CD8-positive, alpha-beta memory T cell (primary cell): Measurements from ENCODE around the gene EIF2AK3. TPM values are rescaled to one million over a fixed set of nuclear protein-coding genes. Genes with fewer than 3 reads are reported as not detected.
"Not testable (repeated sequence)": the region's sequence is repeated elsewhere in the genome, so short reads cannot be mapped to it uniquely, and the experiment has no call there.

ENCODE experiments used
- CTCF ChIA-PET: fragments of 350-600 bp; sonication (Branson Sonifier 250); formaldehyde crosslinking; loops from one replicate; lab custom pipeline; 2021; ENCODE audit warnings: antibody characterized with exemption; lab: Charles Lee
- POLR2A ChIA-PET: fragments of 350-600 bp; sonication (Branson Sonifier 250); formaldehyde crosslinking; loops from one replicate; lab custom pipeline; 2021; ENCODE audit warnings: antibody characterized with exemption; lab: Charles Lee
- DNase-seq, 5 donors: peaks; one replicate each; pipeline versions ENCODE4 v3.0.0 to v3.0.0-alpha.2; 2020 to 2022; ENCODE audit warnings: mixed read lengths in 1 of 5
- H3K27ac ChIP-seq: one replicate; pipeline ENCODE4 v1.7.0; 2013; ENCODE audit warnings: low read depth, mild to moderate bottlenecking, low read length, moderate library complexity
- H3K27me3 ChIP-seq: 2 replicates; pipeline ENCODE4 v1.7.0; 2013; ENCODE audit warnings: low read length, mild to moderate bottlenecking; ENCODE audit not compliant: insufficient read depth, poor library complexity, severe bottlenecking
- H3K36me3 ChIP-seq: 2 replicates; pipeline ENCODE4 v1.7.0; 2013; ENCODE audit warnings: mild to moderate bottlenecking, low read length, moderate library complexity; ENCODE audit not compliant: insufficient read depth
- H3K4me1 ChIP-seq: 2 replicates; pipeline ENCODE4 v1.7.0; 2013; ENCODE audit warnings: mild to moderate bottlenecking, low read length, moderate library complexity; ENCODE audit not compliant: insufficient read depth
- H3K4me3 ChIP-seq: 2 replicates; pipeline ENCODE4 v1.7.0; 2013; ENCODE audit warnings: mild to moderate bottlenecking, low read length
- H3K9me3 ChIP-seq: 2 replicates; pipeline ENCODE4 v1.7.0; 2013; ENCODE audit warnings: mild to moderate bottlenecking, low read length
- H3K27ac Mint-ChIP-seq, 8 donors: one replicate each; pipeline ENCODE4 v1.8.0; 2020 to 2021; ENCODE audit warnings: mixed read lengths in 8 of 8, mild to moderate bottlenecking in 6 of 8, inconsistent platforms in 3 of 8, moderate library complexity in 3 of 8
- H3K27me3 Mint-ChIP-seq, 2 donors: one replicate each; pipeline ENCODE4 v1.8.0; 2020 to 2021; ENCODE audit warnings: mixed read lengths in 2 of 2, mild to moderate bottlenecking in 1 of 2, moderate library complexity in 1 of 2
- H3K36me3 Mint-ChIP-seq, 3 donors: one replicate each; pipeline ENCODE4 v1.8.0; 2020 to 2021; ENCODE audit warnings: mixed read lengths in 3 of 3, inconsistent platforms in 1 of 3, mild to moderate bottlenecking in 1 of 3
- H3K4me1 Mint-ChIP-seq, 3 donors: one replicate each; pipeline ENCODE4 v1.8.0; 2020 to 2021; ENCODE audit warnings: mixed read lengths in 3 of 3, inconsistent platforms in 1 of 3, mild to moderate bottlenecking in 1 of 3
- H3K4me3 Mint-ChIP-seq, 7 donors: one replicate each; pipeline ENCODE4 v1.8.0; 2020 to 2021; ENCODE audit warnings: mixed read lengths in 7 of 7, mild to moderate bottlenecking in 6 of 7, moderate library complexity in 4 of 7, inconsistent platforms in 2 of 7
- H3K9me3 Mint-ChIP-seq, 5 donors: one replicate each; pipeline ENCODE4 v1.8.0; 2020 to 2022; ENCODE audit warnings: mixed read lengths in 5 of 5, mild to moderate bottlenecking in 3 of 5, moderate library complexity in 2 of 5, inconsistent platforms in 1 of 5
- polyA plus RNA-seq: library from polyadenylated mRNA; unstranded; fragments of 300-500 nt; fragmentation: Illumina TruSeq; gene quantifications from one replicate; pipeline ENCODE4 v1.2.3, GENCODE V29; 2021
- total RNA-seq, 2 experiments: library from RNA; stranded (reverse); gene quantifications; one replicate each; pipeline ENCODE4 v1.2.3, GENCODE V29; 2021

EIF2AK3 gene
- total and polyA plus RNA-seq, 3 experiments from 2014 or later = 10.2 to 15.0 (median 13.0) TPM

GRCh38 chr2:88632569-88632968, 5.3 kb upstream of the EIF2AK3 start:
- ChIA-PET POLR2A (interaction anchor here (0.5 kb wide), 1 partner anchor 57 kb away, joined by 4 read pairs; no protein-coding TSS in a partner anchor), CTCF (interaction anchor here (1.6 kb wide), 1 partner anchor 59 kb away, joined by 5 read pairs; the partner anchor contains the start of gene RPIA)
- H3K36me3 ChIP-seq = no peaks in the 10 kb centered on the region
- no peaks in the 10 kb centered on the region for H3K9me3 ChIP-seq
- H3K27me3 ChIP-seq = no peaks in the 10 kb centered on the region
- H3K4me3 Mint-ChIP-seq = no peak overlapping the region
- no peaks in the 10 kb centered on the region for H3K9me3 Mint-ChIP-seq
- DNase-seq = no peak
- no peak overlapping the region for H3K4me3 ChIP-seq
- no peak overlapping the region for H3K27ac ChIP-seq
- H3K27me3 Mint-ChIP-seq = no peaks in the 10 kb centered on the region
- H3K27ac Mint-ChIP-seq = no peak overlapping the region
- peaks cover 6 to 13% (median 12%) of the 10 kb centered on the region in 3 donors for H3K4me1 Mint-ChIP-seq
- no peaks in the 10 kb centered on the region for H3K36me3 Mint-ChIP-seq
- H3K4me1 ChIP-seq = peaks cover 10% of the 10 kb centered on the region

GRCh38 chr2:88628571-88628939, 1.3 kb upstream of the EIF2AK3 start:
- Histone ChIP-seq H3K4me3 (peak overlapping the region; percentile 97), H3K36me3 (no peaks in the 10 kb centered on the region), H3K27me3 (no peaks in the 10 kb centered on the region), H3K27ac (peak overlapping the region; percentile 98), H3K9me3 (no peaks in the 10 kb centered on the region), H3K4me1 (peaks cover 33% of the 10 kb centered on the region)
- DNase-seq = no peak
- Mint-ChIP-seq H3K4me3 (peak overlapping the region in 1 of 7 donors; percentile 61), H3K27ac (peak overlapping the region in 2 of 8 donors; percentile 54 to 90), H3K9me3 (no peaks in the 10 kb centered on the region), H3K4me1 (peaks cover 8 to 10% (median 9%) of the 10 kb centered on the region in 3 donors), H3K27me3 (no peaks in the 10 kb centered on the region), H3K36me3 (peaks cover 0 to 5% (median 0%) of the 10 kb centered on the region in 3 donors)
- ChIA-PET POLR2A (interaction anchor here (0.8 kb wide), 1 partner anchor 29 kb away, joined by 3 read pairs; no protein-coding TSS in a partner anchor), CTCF (interaction anchor here (1.4 to 1.7 kb wide), 3 partner anchors 41 to 63 kb away, joined by 5 to 7 read pairs (median 5); partner anchors contain the start of gene RPIA)

DNA sequence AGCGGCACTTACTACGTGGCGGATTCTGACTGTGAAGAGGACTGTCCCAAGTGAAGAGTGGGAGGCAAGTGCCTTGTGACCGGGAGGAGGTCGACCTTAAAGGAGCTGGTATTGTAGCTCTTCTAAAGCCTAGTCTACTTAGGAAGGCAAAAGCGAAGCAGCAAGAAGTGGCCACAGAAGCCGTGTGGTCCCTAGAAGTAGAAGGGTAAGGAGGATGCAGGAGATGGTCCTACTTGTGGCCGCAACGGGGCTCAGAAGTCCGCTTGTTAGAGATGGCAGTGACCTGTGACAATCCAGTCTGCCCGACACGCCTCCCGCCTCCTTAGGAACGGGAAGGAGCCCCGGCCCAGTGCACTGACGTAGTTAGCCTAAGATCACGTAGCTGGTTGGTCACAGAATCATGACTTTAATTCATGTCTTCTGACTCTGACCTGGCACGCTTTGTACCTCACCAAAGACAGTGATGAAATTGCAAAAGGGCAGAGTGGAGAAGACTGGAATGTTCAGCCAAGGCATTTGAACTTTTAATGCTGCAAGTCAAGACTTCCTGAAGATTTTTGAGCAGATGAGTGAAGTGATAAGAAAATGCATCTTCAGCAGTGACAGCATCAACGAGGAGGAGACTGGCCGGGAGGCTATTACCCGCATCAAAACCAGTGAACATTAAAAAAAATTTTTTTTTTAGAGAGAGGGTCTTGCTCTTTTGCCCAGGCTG, 749 bp upstream of the EIF2AK3 start:
- H3K36me3 Mint-ChIP-seq = peaks cover 0 to 5% (median 0%) of the 10 kb centered on the region in 3 donors
- ChIA-PET POLR2A (interaction anchor here (0.8 to 1.3 kb wide), 2 partner anchors 28 to 64 kb away, joined by 3 to 13 read pairs; partner anchors contain the start of gene RPIA), CTCF (interaction anchor here (1.4 to 1.7 kb wide), 3 partner anchors 42 to 64 kb away, joined by 5 to 7 read pairs (median 5); partner anchors contain the start of gene RPIA)
- H3K27ac Mint-ChIP-seq = no peak overlapping the region
- peak; percentile 73 to 88 (median 80) for DNase-seq
- H3K27me3 ChIP-seq = no peaks in the 10 kb centered on the region
- H3K4me3 Mint-ChIP-seq = no peak overlapping the region
- peak overlapping the region; percentile 98 for H3K27ac ChIP-seq
- peaks cover 8 to 10% (median 9%) of the 10 kb centered on the region in 3 donors for H3K4me1 Mint-ChIP-seq
- H3K4me1 ChIP-seq = peaks cover 33% of the 10 kb centered on the region
- H3K9me3 ChIP-seq = no peaks in the 10 kb centered on the region
- H3K36me3 ChIP-seq = no peaks in the 10 kb centered on the region
- no peaks in the 10 kb centered on the region for H3K27me3 Mint-ChIP-seq
- peak overlapping the region; percentile 97 for H3K4me3 ChIP-seq
- no peaks in the 10 kb centered on the region for H3K9me3 Mint-ChIP-seq

- H3K4me1 ChIP-seq = peaks cover 38% of the 10 kb centered on the region
- Mint-ChIP-seq H3K9me3 (no peaks in the 10 kb centered on the region), H3K27me3 (no peaks in the 10 kb centered on the region), H3K27ac (peak overlapping the region; percentile 85 to 97 (median 94)), H3K4me3 (peak overlapping the region in 6 of 7 donors; percentile 81 to 96 (median 94)), H3K4me1 (peaks cover 10 to 12% (median 10%) of the 10 kb centered on the region in 3 donors), H3K36me3 (peaks cover 0 to 5% (median 0%) of the 10 kb centered on the region in 3 donors)
- H3K27ac ChIP-seq = peak overlapping the region; percentile 98
- CTCF ChIA-PET = no interaction called here
- no peaks in the 10 kb centered on the region for H3K27me3 ChIP-seq
- no peaks in the 10 kb centered on the region for H3K9me3 ChIP-seq
- H3K4me3 ChIP-seq = peak overlapping the region; percentile 72
- POLR2A ChIA-PET = interaction anchor here (0.6 to 1.5 kb wide), 3 partner anchors 26 to 45 kb away, joined by 3 to 5 read pairs (median 4); no protein-coding TSS in a partner anchor
- no peaks in the 10 kb centered on the region for H3K36me3 ChIP-seq
- DNase-seq = peak; percentile 49 to 80 (median 59)
These were observed 851 bp downstream of the EIF2AK3 start for GRCh38 chr2:88626171-88627054.

GRCh38 chr2:88624477-88624876, 2.8 kb downstream of the EIF2AK3 start:
- no peak for DNase-seq
- no peaks in the 10 kb centered on the region for H3K9me3 ChIP-seq
- H3K36me3 ChIP-seq = no peaks in the 10 kb centered on the region
- no peak overlapping the region for H3K4me3 ChIP-seq
- no peak overlapping the region for H3K4me3 Mint-ChIP-seq
- no peaks in the 10 kb centered on the region for H3K9me3 Mint-ChIP-seq
- ChIA-PET POLR2A (no interaction called here), CTCF (interaction anchor here (1.4 kb wide), 1 partner anchor 48 kb away, joined by 3 read pairs; no protein-coding TSS in a partner anchor)
- H3K27me3 ChIP-seq = no peaks in the 10 kb centered on the region
- no peak overlapping the region for H3K27ac Mint-ChIP-seq
- H3K4me1 ChIP-seq = peaks cover 38% of the 10 kb centered on the region
- H3K27ac ChIP-seq = no peak overlapping the region
- H3K27me3 Mint-ChIP-seq = no peaks in the 10 kb centered on the region
- H3K4me1 Mint-ChIP-seq = peaks cover 20 to 28% (median 25%) of the 10 kb centered on the region in 3 donors
- H3K36me3 Mint-ChIP-seq = peaks cover 0 to 5% (median 2%) of the 10 kb centered on the region in 3 donors

DNA sequence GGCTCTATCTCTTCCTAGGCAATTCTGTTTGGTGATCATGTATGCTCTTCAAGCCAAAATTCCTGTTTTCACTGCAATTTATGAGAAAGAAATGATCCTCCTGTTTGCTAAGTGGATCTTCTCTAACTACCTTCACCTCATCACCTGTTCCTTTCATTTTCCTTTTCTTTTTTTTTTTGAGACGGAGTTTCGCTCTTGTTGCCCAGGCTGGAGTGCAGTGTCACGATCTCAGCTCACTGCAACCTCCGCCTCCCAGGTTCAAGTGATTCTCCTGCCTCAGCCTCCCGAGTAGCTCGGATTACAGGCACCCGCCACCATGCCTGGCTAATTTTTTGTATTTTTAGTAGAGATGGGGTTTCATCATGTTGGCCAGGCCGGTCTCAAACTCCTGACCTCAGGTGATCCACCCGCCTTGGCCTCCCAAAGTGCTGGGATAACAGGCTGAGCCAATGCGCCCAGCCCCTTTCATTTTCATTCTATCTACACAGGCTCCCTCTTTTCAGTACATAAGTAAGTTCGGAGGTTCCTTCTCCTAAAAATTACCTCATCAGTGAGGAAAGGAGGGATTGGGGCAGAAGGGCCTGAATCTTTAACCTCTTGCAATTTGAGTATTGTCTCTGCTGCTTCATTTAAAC, 3.3 kb downstream of the EIF2AK3 start:
- H3K27ac Mint-ChIP-seq, H3K36me3 Mint-ChIP-seq, H3K36me3 ChIP-seq, POLR2A ChIA-PET, H3K9me3 ChIP-seq, H3K4me3 Mint-ChIP-seq, H3K27me3 ChIP-seq, H3K27ac ChIP-seq, H3K4me3 ChIP-seq, H3K27me3 Mint-ChIP-seq, H3K9me3 Mint-ChIP-seq, DNase-seq: not testable (repeated sequence)
- H3K4me1 Mint-ChIP-seq = peaks cover 22 to 27% (median 26%) of the 10 kb centered on the region in 3 donors
- peaks cover 35% of the 10 kb centered on the region for H3K4me1 ChIP-seq
- CTCF ChIA-PET = interaction anchor here (1.4 kb wide), 1 partner anchor 48 kb away, joined by 3 read pairs; no protein-coding TSS in a partner anchor

- Histone ChIP-seq H3K27ac (no peak overlapping the region), H3K27me3 (no peaks in the 10 kb centered on the region), H3K4me3 (no peak overlapping the region), H3K4me1 (peaks cover 28% of the 10 kb centered on the region), H3K9me3 (no peaks in the 10 kb centered on the region), H3K36me3 (no peaks in the 10 kb centered on the region)
- peak overlapping the region in 1 of 7 donors; percentile 10 for H3K4me3 Mint-ChIP-seq
- no peaks in the 10 kb centered on the region for H3K9me3 Mint-ChIP-seq
- H3K36me3 Mint-ChIP-seq = peaks cover 0 to 5% (median 2%) of the 10 kb centered on the region in 3 donors
- no peak for DNase-seq
- no peaks in the 10 kb centered on the region for H3K27me3 Mint-ChIP-seq
- peaks cover 28 to 36% (median 34%) of the 10 kb centered on the region in 3 donors for H3K4me1 Mint-ChIP-seq
- H3K27ac Mint-ChIP-seq = no peak overlapping the region
- ChIA-PET POLR2A (no interaction called here), CTCF (interaction anchor here (1.3 kb wide), 1 partner anchor 10 kb away, joined by 3 read pairs; no protein-coding TSS in a partner anchor)
These were observed 5.0 kb downstream of the EIF2AK3 start for GRCh38 chr2:88622307-88622706.
